ENCODE results near the gene EXOC4.

DNA sequence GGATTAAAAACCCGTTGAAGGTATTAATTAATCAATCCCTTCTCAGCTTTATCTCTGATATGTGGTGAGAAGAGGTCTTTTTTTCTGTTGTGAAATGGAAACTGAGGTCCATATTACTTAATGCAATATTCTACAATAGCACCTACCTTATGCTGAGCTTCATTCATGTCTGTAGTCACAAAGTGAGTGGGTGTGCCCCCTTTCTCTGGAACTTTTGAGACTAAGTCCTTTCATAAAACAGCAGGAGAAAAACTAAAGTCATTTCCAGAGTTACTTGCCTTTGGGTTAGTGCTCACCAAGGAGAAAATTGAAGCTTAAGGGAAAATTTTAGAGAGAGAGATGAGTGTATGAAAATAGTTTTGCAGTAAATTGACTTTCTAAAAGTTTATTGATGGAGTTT is 61.2 kb downstream of the EXOC4 start:
- TF ChIP-seq, protein P1, sequence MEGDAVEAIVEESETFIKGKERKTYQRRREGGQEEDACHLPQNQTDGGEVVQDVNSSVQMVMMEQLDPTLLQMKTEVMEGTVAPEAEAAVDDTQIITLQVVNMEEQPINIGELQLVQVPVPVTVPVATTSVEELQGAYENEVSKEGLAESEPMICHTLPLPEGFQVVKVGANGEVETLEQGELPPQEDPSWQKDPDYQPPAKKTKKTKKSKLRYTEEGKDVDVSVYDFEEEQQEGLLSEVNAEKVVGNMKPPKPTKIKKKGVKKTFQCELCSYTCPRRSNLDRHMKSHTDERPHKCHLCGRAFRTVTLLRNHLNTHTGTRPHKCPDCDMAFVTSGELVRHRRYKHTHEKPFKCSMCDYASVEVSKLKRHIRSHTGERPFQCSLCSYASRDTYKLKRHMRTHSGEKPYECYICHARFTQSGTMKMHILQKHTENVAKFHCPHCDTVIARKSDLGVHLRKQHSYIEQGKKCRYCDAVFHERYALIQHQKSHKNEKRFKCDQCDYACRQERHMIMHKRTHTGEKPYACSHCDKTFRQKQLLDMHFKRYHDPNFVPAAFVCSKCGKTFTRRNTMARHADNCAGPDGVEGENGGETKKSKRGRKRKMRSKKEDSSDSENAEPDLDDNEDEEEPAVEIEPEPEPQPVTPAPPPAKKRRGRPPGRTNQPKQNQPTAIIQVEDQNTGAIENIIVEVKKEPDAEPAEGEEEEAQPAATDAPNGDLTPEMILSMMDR (IDR thresholded peaks at IDR 0.05): no peak
- TF ChIP-seq POLR2A (IDR thresholded peaks at IDR 0.05): no peak
